T follicular helper cell (primary cell): ENCODE results near the gene IQGAP3.

Experiments used
- DNase-seq: peaks from one replicate; pipeline ENCODE4 v3.0.0-alpha.2; 2020; ENCODE audit warnings: low read depth

Gene IQGAP3

DNA sequence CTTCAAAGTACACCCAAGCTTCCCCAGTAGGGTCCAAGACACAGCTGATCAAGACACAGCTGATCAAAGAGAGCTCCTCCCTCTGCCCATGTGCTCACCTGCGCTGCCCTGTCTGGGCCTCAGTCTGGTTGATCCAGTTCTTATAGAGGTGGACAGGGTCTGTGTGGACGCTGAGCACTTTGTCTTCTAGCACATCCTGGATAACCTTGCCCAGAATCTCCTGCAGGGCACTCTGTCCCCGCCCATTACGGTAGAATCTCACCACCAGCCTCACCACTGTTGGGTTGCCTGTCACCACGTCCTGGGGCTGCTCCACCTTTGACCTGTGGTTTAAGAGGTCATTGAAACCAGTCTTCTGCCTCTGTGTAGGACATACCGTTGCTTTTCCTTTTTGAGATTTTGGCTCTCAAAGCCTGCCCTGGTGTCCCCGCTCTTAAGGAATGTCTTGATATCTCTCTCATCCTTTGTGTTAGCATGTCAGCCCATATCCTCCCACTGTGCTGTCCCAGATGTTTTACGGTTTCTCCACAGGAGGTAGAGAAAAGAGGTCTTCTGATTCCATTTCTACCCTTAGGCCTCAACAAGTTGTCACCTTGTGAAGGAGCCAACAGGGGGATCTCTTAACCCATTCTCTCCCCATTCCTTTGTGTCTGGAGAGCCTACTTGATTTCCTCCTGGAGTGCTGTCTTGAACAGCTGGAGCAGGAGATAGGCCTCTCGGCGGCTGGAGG is 33.5 kb downstream of the IQGAP3 start:
- DNase-seq = no peak

DNA sequence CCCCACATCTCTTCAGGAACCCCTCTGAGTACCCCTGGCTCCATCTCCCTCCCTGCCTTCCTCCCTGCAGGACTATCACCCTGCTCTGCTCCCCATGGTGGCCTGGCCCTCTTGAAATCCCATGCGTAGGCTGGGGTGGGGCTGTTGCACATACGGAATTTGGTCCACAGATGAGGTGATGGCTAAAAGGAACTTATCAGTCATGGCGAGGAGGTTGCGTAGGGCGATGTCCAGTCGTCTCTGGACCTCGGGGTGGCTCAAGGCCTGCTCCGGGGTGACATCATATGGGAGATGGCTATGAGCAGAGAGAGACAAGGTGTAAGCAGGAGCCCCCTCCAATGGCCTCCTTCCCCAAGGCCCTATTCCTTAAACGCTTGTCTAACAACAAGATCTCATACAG is 35.3 kb downstream of the IQGAP3 start:
- DNase-seq = no peak

- DNase-seq = no peak
Measured at GRCh38 chr1:156534424-156535060, 37.8 kb downstream of the IQGAP3 start.

GRCh38 chr1:156533568-156534220 is 38.7 kb downstream of the IQGAP3 start:
- no peak for DNase-seq

DNA sequence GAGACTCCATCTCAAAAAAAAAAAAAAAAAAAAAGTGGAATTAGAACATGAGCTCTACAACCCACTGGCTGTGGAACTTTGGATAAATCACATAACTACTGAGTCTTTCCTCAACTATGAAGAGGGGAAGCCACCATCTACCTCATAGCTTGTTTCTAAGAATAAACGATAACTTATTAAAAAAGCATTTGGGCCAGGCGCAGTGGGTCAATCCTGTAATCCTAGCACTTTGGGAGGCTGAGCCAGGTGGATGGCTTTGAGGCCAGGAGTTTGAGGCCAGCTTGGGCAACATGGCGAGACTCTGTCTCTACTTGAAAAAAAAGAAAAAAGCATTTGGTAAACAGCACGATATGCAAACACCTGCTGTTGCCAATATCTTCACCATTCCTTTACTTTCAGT is 40.0 kb downstream of the IQGAP3 start:
- DNase-seq = no peak

DNA sequence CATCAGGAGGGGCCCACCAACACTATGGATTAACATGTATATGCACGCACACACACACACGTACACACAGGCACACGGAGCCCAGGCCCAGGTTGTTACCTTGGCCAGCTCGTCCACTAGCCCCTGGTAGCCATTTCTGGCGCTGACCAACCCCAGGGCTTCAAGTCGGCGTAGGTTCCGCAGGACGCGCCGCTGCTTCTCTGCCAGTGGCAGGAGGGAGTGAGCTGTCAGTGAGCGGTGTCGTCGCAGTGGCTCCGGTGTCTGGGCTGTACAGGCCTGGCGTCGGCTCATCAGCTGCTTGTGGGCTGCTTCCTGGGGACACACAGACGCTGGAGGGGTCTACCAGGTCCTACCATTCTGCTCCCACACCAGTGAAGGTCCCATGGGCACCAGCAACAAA is 42.4 kb downstream of the IQGAP3 start:
- no peak for DNase-seq

- no peak for DNase-seq
Measured at GRCh38 chr1:156528875-156529425, 43.4 kb downstream of the IQGAP3 start.

GRCh38 chr1:156528231-156528630 is 44.1 kb downstream of the IQGAP3 start:
- no peak for DNase-seq

- DNase-seq = no peak
Measured at GRCh38 chr1:156527584-156527983, 44.8 kb downstream of the IQGAP3 start.

GRCh38 chr1:156525856-156526489 is 46.4 kb downstream of the IQGAP3 start:
- DNase-seq = no peak

- no peak for DNase-seq
Measured at GRCh38 chr1:156525071-156525501, 47.3 kb downstream of the IQGAP3 start.

DNA sequence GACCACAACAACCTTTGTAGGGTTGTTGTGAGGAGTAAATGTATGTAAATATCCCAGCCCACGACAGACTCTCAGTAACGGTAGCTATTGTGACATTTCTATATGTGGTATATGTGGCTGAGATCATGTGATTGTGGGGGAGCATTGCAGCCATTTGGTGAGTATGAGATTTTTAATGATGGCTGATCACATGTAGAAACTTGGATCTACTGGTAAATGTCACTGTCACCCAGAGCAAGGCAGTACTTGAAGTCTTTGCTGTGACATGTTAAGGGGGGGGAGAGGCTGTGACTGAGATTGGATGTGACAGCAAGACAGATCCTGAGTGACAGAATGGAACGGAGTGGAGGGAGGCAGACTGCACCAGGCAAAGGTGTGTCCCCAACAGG is 47.9 kb downstream of the IQGAP3 start:
- no peak for DNase-seq

- no peak for DNase-seq
Measured at GRCh38 chr1:156523801-156524480, 48.4 kb downstream of the IQGAP3 start.

- no peak for DNase-seq
Measured at GRCh38 chr1:156522443-156522970, 49.9 kb downstream of the IQGAP3 start.

DNA sequence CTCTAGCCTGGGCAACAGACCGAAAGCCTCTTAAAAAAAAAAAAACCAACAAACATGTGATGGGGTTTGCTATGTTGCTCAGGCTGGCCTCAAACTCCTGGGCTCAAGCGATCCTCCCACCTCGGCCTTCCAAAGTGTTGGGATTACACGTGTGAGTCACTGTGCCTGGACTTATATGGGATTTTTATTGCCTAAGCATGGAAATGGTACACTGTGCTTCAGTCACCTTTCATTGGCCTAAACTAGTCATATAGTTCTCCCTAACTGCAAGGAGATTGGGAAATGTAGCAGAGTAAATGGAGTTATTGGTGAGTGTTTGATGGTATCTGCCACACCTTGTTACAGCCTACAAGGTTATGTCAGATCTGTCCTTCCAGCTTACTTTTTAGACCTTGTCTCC is 54.6 kb downstream of the IQGAP3 start:
- DNase-seq = no peak

GRCh38 chr1:156516821-156517220 is 55.5 kb downstream of the IQGAP3 start:
- no peak for DNase-seq

GRCh38 chr1:156515956-156516355 is 56.4 kb downstream of the IQGAP3 start:
- no peak for DNase-seq

DNA sequence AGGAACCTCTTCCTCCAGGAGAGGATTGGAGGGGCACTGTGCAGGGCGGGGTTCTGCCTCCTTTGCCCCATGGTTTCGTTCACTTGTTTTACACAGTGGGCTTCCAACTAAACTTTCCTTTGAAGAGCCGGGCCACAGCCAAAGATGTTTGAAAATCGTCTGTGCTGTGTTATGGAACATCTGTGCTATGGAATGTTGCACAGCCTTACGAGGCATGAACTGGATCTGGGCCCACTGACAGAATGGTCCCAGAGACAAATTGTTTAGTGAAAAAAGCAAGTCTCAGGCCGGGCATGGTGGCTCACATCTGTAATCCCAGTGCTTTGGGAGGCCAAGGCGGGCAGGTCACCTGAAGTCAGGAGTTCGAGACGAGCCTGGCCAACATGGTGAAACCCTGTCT is 59.2 kb downstream of the IQGAP3 start:
- no peak for DNase-seq

DNA sequence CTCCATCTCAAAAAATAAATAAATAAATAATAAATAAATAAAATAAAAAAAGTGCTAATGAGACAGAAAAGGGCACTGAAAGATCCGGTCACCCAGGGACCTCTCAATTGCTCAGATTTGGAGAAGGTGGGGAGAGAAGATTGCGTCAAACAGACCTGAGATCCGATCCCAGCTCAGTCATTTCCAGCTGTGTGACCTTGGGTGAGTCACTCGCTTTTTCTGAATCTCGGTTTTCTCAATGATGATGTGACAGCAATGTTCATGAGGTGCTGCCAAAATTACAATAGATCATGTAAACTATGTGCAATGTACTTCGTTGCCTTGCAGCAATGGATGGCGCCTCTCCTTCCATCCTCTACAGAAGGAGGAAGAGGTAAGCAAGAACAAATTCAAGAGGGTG is 60.7 kb downstream of the IQGAP3 start:
- DNase-seq = no peak

GRCh38 chr1:156510709-156511108 is 61.7 kb downstream of the IQGAP3 start:
- no peak for DNase-seq

DNA sequence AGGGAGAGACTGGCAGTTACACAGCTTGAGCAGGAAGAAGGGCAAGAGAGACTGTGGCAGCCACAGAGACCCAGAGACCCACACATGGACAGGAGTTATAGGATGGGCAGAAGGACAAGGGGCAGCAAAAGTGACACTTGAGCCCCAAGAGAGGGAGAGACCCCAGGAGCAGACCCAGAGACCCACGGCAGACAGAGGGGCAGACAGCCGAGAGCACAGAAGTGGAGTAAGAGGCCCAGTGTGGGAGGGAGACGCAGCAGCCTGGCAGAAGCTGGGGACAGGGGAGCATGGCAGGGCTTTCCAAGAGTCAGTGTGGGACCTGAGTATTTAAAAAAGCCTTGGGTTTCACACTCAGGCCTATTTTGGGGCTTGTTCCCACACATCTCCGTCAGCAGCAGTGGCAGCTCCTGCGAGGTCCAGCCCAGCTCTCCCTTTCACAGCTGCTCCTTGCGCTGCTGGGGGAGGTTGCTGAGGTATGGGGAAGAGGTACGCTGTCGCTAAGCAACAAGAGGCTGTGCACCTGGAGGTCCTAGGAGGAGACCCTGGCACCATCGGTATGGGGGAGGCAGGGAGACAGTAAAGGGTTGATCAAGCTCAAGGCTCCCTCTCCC is 62.8 kb downstream of the IQGAP3 start:
- no peak for DNase-seq
